Measurements from ENCODE around the gene SLC27A5.

- TF ChIP-seq EZH2 (IDR thresholded peaks at IDR 0.05; ENCODE audit: borderline replicate concordance, low read depth, low read length, severe bottlenecking) (no peak), JUN (IDR thresholded peaks at IDR 0.05; ENCODE audit: borderline replicate concordance, insufficient read depth, insufficient read length, low read depth) (no peak)
Measured at GRCh38 chr19:58509731-58510083, 2.1 kb downstream of the SLC27A5 start.

All from endothelial cell of umbilical vein (primary cell).